HEK293 (cell line): ENCODE results near the gene NECTIN1.

Source experiments
- KLF10 ChIP-seq: fragments of 450-650 bp; IDR thresholded peaks from 2 replicates; pipeline ENCODE4 v1.5.1; 2018; ENCODE audit warnings: missing biosample characterization, mild to moderate bottlenecking, missing genetic modification characterization
- ZBTB17 ChIP-seq: fragments of 450-650 bp; formaldehyde crosslinking; IDR thresholded peaks from 2 replicates; pipeline ENCODE4 v1.5.1; 2016; ENCODE audit warnings: missing biosample characterization, missing genetic modification characterization
- ZBTB20 ChIP-seq: fragments of 450-650 bp; formaldehyde crosslinking; IDR thresholded peaks from 2 replicates; pipeline ENCODE4 v1.5.1; 2016; ENCODE audit warnings: missing biosample characterization, missing genetic modification characterization
- ZBTB7A ChIP-seq: fragments of 450-650 bp; formaldehyde crosslinking; IDR thresholded peaks from 2 replicates; pipeline ENCODE4 v1.5.1; 2016; ENCODE audit warnings: low read depth, missing biosample characterization, missing genetic modification characterization
- ZBTB8A ChIP-seq: fragments of 450-650 bp; formaldehyde crosslinking; IDR thresholded peaks from 2 replicates; pipeline ENCODE4 v1.5.1; 2016; ENCODE audit warnings: missing biosample characterization, missing genetic modification characterization
- ZNF146 ChIP-seq: fragments of 450-650 bp; formaldehyde crosslinking; IDR thresholded peaks from 2 replicates; pipeline ENCODE4 v1.5.1; 2016; ENCODE audit warnings: missing biosample characterization, missing genetic modification characterization
- ZNF184 ChIP-seq: fragments of 450-650 bp; IDR thresholded peaks from 2 replicates; pipeline ENCODE4 v1.5.1; 2018; ENCODE audit warnings: missing biosample characterization, mild to moderate bottlenecking, missing genetic modification characterization
- ZNF202 ChIP-seq: fragments of 450-650 bp; formaldehyde crosslinking; IDR thresholded peaks from 2 replicates; pipeline ENCODE4 v1.5.1; 2016; ENCODE audit warnings: missing biosample characterization, missing genetic modification characterization, borderline replicate concordance
- ZNF341 ChIP-seq: fragments of 450-650 bp; formaldehyde crosslinking; IDR thresholded peaks from 2 replicates; pipeline ENCODE4; 2016; ENCODE audit warnings: low read depth, missing biosample characterization, missing genetic modification characterization
- ZNF423 ChIP-seq: fragments of 450-650 bp; formaldehyde crosslinking; IDR thresholded peaks from 2 replicates; pipeline ENCODE4 v1.5.1; 2016; ENCODE audit warnings: missing biosample characterization, missing genetic modification characterization
- ZNF48 ChIP-seq: fragments of 450-650 bp; formaldehyde crosslinking; IDR thresholded peaks from 2 replicates; pipeline ENCODE4 v1.5.1; 2016; ENCODE audit warnings: missing biosample characterization, missing genetic modification characterization
- ZNF530 ChIP-seq: fragments of 450-650 bp; formaldehyde crosslinking; IDR thresholded peaks from 2 replicates; pipeline ENCODE4 v1.5.1; 2016; ENCODE audit warnings: low read depth, missing biosample characterization, missing genetic modification characterization
- ZNF701 ChIP-seq: fragments of 450-650 bp; formaldehyde crosslinking; IDR thresholded peaks from 2 replicates; pipeline ENCODE4 v1.5.1; 2016; ENCODE audit warnings: missing biosample characterization, missing genetic modification characterization
- ZNF768 ChIP-seq: fragments of 450-650 bp; formaldehyde crosslinking; IDR thresholded peaks from 2 replicates; pipeline ENCODE4 v1.5.1; 2018; ENCODE audit warnings: missing biosample characterization, mild to moderate bottlenecking, missing genetic modification characterization
- ZNF830 ChIP-seq: fragments of 450-650 bp; IDR thresholded peaks from 2 replicates; pipeline ENCODE4 v1.5.0; 2018; ENCODE audit warnings: missing biosample characterization, missing genetic modification characterization, low read depth, mild to moderate bottlenecking, moderate library complexity
- TF ChIP-seq, protein P1 (sequence below): fragments of 450-650 bp; formaldehyde crosslinking; IDR thresholded peaks from 2 replicates; pipeline ENCODE4 v1.5.1; 2017; ENCODE audit warnings: missing biosample characterization, missing genetic modification characterization
- TF ChIP-seq, protein P2 (sequence below): fragments of 450-650 bp; formaldehyde crosslinking; IDR thresholded peaks from 2 replicates; pipeline ENCODE4 v1.5.1; 2017; ENCODE audit warnings: missing biosample characterization, missing genetic modification characterization
- TF ChIP-seq, protein P3 (sequence below): fragments of 450-650 bp; formaldehyde crosslinking; conservative IDR thresholded peaks from 2 replicates; pipeline ENCODE4 v1.5.1; 2016; ENCODE audit warnings: low read depth, missing biosample characterization, missing genetic modification characterization

The NECTIN1 gene

DNA sequence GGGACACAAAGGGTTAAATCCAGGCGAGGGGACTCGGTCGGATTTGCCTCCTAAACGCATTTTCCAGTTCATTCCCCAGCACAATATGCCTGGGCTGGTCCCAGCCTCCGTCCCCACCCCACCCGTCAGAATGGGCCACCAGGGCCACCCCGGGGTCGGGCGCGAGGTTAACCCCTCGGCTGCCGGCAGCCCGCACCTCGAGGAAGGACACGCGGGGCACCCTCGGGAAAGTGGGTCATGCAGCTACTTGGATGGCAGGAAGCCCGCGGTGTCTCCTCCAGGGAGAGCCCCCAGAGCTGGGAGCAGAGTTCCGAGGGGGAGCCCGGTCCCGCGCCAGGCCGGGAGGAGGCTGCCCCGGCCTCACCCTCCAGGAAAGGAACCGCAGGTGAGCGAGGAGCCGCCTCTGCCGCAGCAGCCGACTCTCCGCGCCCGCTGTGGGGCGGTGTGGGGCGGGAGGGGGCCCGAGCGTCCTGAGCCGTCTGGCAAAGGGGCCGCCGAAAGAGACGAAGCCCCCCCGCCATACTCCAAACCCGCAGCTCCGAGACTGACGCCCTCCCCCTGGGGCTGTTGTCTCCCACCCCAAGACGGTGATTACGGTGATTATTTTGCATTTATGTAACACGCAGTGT is 1.4 kb downstream of the NECTIN1 start (continued):
- TF ChIP-seq, protein P1, sequence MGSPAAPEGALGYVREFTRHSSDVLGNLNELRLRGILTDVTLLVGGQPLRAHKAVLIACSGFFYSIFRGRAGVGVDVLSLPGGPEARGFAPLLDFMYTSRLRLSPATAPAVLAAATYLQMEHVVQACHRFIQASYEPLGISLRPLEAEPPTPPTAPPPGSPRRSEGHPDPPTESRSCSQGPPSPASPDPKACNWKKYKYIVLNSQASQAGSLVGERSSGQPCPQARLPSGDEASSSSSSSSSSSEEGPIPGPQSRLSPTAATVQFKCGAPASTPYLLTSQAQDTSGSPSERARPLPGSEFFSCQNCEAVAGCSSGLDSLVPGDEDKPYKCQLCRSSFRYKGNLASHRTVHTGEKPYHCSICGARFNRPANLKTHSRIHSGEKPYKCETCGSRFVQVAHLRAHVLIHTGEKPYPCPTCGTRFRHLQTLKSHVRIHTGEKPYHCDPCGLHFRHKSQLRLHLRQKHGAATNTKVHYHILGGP (tag by site-specific recombination): no peak
- 0 out of 2 replicates have a peak, but pooled peaks have one; percentile 18 for TF ChIP-seq ZBTB20 (tag by site-specific recombination)
- no peak for TF ChIP-seq ZNF202 (tag by site-specific recombination)
- TF ChIP-seq ZNF530 (tag by site-specific recombination): no peak
- TF ChIP-seq ZNF341 (tag by site-specific recombination): no peak
- TF ChIP-seq ZBTB8A: peak; percentile 75
- TF ChIP-seq, protein P2, sequence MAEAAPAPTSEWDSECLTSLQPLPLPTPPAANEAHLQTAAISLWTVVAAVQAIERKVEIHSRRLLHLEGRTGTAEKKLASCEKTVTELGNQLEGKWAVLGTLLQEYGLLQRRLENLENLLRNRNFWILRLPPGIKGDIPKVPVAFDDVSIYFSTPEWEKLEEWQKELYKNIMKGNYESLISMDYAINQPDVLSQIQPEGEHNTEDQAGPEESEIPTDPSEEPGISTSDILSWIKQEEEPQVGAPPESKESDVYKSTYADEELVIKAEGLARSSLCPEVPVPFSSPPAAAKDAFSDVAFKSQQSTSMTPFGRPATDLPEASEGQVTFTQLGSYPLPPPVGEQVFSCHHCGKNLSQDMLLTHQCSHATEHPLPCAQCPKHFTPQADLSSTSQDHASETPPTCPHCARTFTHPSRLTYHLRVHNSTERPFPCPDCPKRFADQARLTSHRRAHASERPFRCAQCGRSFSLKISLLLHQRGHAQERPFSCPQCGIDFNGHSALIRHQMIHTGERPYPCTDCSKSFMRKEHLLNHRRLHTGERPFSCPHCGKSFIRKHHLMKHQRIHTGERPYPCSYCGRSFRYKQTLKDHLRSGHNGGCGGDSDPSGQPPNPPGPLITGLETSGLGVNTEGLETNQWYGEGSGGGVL (tag by site-specific recombination): 0 out of 2 replicates have a peak, but pooled peaks have one; percentile 61
- no peak for TF ChIP-seq ZNF48 (tag by site-specific recombination)
- TF ChIP-seq, protein P3, sequence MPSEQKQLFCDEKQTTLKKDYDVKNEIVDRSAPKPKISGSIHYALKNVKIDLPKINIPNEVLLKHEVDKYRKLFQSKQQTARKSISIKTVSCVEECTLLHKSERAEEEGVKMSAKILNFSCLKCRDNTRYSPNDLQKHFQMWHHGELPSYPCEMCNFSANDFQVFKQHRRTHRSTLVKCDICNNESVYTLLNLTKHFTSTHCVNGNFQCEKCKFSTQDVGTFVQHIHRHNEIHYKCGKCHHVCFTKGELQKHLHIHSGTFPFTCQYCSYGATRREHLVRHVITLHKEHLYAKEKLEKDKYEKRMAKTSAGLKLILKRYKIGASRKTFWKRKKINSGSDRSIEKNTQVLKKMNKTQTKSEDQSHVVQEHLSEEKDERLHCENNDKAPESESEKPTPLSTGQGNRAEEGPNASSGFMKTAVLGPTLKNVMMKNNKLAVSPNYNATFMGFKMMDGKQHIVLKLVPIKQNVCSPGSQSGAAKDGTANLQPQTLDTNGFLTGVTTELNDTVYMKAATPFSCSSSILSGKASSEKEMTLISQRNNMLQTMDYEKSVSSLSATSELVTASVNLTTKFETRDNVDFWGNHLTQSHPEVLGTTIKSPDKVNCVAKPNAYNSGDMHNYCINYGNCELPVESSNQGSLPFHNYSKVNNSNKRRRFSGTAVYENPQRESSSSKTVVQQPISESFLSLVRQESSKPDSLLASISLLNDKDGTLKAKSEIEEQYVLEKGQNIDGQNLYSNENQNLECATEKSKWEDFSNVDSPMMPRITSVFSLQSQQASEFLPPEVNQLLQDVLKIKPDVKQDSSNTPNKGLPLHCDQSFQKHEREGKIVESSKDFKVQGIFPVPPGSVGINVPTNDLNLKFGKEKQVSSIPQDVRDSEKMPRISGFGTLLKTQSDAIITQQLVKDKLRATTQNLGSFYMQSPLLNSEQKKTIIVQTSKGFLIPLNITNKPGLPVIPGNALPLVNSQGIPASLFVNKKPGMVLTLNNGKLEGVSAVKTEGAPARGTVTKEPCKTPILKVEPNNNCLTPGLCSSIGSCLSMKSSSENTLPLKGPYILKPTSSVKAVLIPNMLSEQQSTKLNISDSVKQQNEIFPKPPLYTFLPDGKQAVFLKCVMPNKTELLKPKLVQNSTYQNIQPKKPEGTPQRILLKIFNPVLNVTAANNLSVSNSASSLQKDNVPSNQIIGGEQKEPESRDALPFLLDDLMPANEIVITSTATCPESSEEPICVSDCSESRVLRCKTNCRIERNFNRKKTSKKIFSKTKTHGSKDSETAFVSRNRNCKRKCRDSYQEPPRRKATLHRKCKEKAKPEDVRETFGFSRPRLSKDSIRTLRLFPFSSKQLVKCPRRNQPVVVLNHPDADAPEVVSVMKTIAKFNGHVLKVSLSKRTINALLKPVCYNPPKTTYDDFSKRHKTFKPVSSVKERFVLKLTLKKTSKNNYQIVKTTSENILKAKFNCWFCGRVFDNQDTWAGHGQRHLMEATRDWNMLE (tag by site-specific recombination): no peak
- no peak for TF ChIP-seq ZNF701 (tag by site-specific recombination)
- TF ChIP-seq KLF10 (tag by site-specific recombination): no peak
- TF ChIP-seq ZBTB7A (tag by site-specific recombination): no peak
- TF ChIP-seq ZNF768 (tag by site-specific recombination): no peak
- no peak for TF ChIP-seq ZNF184 (tag by site-specific recombination)
- TF ChIP-seq ZBTB17 (tag by site-specific recombination): no peak
- 0 out of 2 replicates have a peak, but pooled peaks have one; percentile 13 for TF ChIP-seq ZNF423 (tag by site-specific recombination)
- no peak for TF ChIP-seq ZNF146 (tag by site-specific recombination)
- no peak for TF ChIP-seq ZNF830
